HFFc6 (cell line): Measurements from ENCODE around the gene INSC. TPM values are rescaled to one million over a fixed set of nuclear protein-coding genes. Genes with fewer than 3 reads are reported as not detected.

Experiments
- DNase-seq: peaks from one replicate; pipeline ENCODE4 v3.0.0-alpha.2; 2018
- H3K27ac Mint-ChIP-seq: 2 replicates; pipeline ENCODE4 v1.8.0; 2020; ENCODE audit warnings: mild to moderate bottlenecking, mixed read lengths
- H3K27me3 Mint-ChIP-seq: 2 replicates; pipeline ENCODE4 v1.8.0; 2021; ENCODE audit warnings: mild to moderate bottlenecking, moderate library complexity, mixed read lengths; ENCODE audit not compliant: insufficient read depth
- H3K36me3 Mint-ChIP-seq: 2 replicates; pipeline ENCODE4 v1.8.0; 2021; ENCODE audit warnings: low read depth, mixed read lengths
- H3K4me1 Mint-ChIP-seq: 2 replicates; pipeline ENCODE4 v1.8.0; 2020; ENCODE audit warnings: low read depth, mixed read lengths
- H3K4me3 Mint-ChIP-seq: 2 replicates; pipeline ENCODE4 v1.8.0; 2020; ENCODE audit warnings: mild to moderate bottlenecking, moderate library complexity, mixed read lengths
- H3K9me3 Mint-ChIP-seq: 2 replicates; pipeline ENCODE4 v1.8.0; 2020; ENCODE audit warnings: mild to moderate bottlenecking, mixed read lengths
- CTCF ChIP-seq: fragments of 200-600 bp; sonication (generic); IDR thresholded peaks from 2 replicates; pipeline ENCODE4 v1.5.0; 2021; ENCODE audit warnings: antibody characterized with exemption, mild to moderate bottlenecking
- total RNA-seq, 6 experiments: library from RNA; stranded (reverse); fragmentation: NEBNext Ultra II Directional; extraction: Animal tissue kit (Norgen Biotek cat#: 25700); gene quantifications; 2 replicates in 1 of 6; 3 replicates in 5 of 6; pipeline ENCODE4 v1.2.3, GENCODE V29; 2021

INSC gene
- total RNA-seq, 6 experiments from 2014 or later, result 0.08 to 0.43 (median 0.16) TPM

GRCh38 chr11:15158351-15159015 lies 43.8 kb downstream of the INSC start:
- peak; percentile 80 for DNase-seq
- Mint-ChIP-seq H3K4me3 (peak overlapping the region; percentile 71), H3K27ac (peak overlapping the region; percentile 91), H3K27me3 (no peaks in the 10 kb centered on the region; the same call in 1 of the 2 replicates), H3K9me3 (no peaks in the 10 kb centered on the region), H3K4me1 (peaks cover 60% of the 10 kb centered on the region), H3K36me3 (no peaks in the 10 kb centered on the region)
- TF ChIP-seq CTCF, result no peak

DNA sequence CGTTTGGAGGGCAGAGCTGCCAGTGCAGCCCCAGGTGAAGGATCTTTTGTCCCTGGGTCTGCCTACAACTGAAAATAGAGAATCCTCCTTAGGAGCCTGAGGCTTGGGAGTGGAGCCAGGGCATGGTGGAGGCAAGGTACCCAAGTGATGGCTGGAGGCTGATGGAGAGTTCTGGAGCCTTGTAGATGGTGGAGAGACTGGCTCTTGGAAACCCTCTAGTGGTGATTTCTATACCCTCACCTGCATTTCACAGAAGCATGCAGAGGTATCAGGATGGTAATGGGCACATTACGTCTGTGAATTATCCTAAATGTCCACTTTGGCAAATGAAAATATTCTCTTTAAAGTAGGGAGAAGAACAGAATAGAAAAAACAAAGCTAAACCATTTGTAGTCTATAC lies 44.4 kb downstream of the INSC start:
- peak; percentile 88 for TF ChIP-seq CTCF
- H3K27me3 Mint-ChIP-seq, result no peaks in the 10 kb centered on the region; the same call in 1 of the 2 replicates
- DNase-seq, result peak; percentile 31
- H3K9me3 Mint-ChIP-seq, result no peaks in the 10 kb centered on the region
- H3K27ac Mint-ChIP-seq, result peak overlapping the region; percentile 91
- H3K4me1 Mint-ChIP-seq, result peaks cover 60% of the 10 kb centered on the region
- H3K36me3 Mint-ChIP-seq, result no peaks in the 10 kb centered on the region
- no peak overlapping the region; the same call in 1 of the 2 replicates for H3K4me3 Mint-ChIP-seq

GRCh38 chr11:15161790-15162189 lies 47.1 kb downstream of the INSC start:
- TF ChIP-seq CTCF, result no peak
- no peak for DNase-seq
- Mint-ChIP-seq H3K27me3 (no peaks in the 10 kb centered on the region; the same call in 1 of the 2 replicates), H3K4me3 (no peak overlapping the region), H3K4me1 (peaks cover 59% of the 10 kb centered on the region), H3K36me3 (no peaks in the 10 kb centered on the region), H3K27ac (peak overlapping the region; percentile 14; the same call in 1 of the 2 replicates), H3K9me3 (no peaks in the 10 kb centered on the region)

DNA sequence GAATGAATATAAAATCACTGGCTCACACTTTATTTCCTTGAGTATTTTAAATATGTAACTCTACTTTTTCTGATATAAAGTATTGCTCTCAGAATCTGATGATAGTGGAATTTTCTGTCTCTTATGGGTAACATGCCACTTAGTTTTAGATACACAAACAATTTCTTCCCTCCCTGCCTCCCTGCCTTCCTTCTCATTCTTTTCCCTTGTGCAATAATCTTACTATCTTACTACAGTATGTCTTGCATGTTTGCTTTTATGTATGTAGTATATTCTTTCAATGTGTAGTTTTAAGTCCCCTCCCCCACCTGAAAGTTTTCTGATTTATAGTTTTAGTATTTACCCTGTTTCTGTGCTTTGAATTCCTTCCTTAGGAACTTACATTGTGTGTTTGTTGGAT lies 48.4 kb downstream of the INSC start:
- H3K27ac Mint-ChIP-seq, result no peak overlapping the region
- no peak overlapping the region for H3K4me3 Mint-ChIP-seq
- H3K36me3 Mint-ChIP-seq, result no peaks in the 10 kb centered on the region
- no peaks in the 10 kb centered on the region for H3K9me3 Mint-ChIP-seq
- peaks cover 45% of the 10 kb centered on the region for H3K4me1 Mint-ChIP-seq
- no peak for TF ChIP-seq CTCF
- DNase-seq, result no peak
- H3K27me3 Mint-ChIP-seq, result no peaks in the 10 kb centered on the region; the same call in 1 of the 2 replicates

- no peak for TF ChIP-seq CTCF
- no peaks in the 10 kb centered on the region; the same call in 1 of the 2 replicates for H3K27me3 Mint-ChIP-seq
- no peak for DNase-seq
- no peaks in the 10 kb centered on the region for H3K9me3 Mint-ChIP-seq
- peaks cover 32% of the 10 kb centered on the region for H3K4me1 Mint-ChIP-seq
- H3K4me3 Mint-ChIP-seq, result no peak overlapping the region
- no peaks in the 10 kb centered on the region for H3K36me3 Mint-ChIP-seq
- no peak overlapping the region for H3K27ac Mint-ChIP-seq
These were observed 51.5 kb downstream of the INSC start for GRCh38 chr11:15166204-15166603.
